Epithelial cell of esophagus (primary cell): ENCODE results near the gene GPC6.
A peak's percentile ranks its signal among the peaks of the same experiment; 100 is the strongest.

Source experiments
- DNase-seq: peaks from one replicate; pipeline ENCODE4 v3.0.0; 2010; ENCODE audit warnings: low read depth
- H3K4me3 ChIP-seq: 2 replicates; pipeline ENCODE4 v1.5.1; 2011; ENCODE audit warnings: mild to moderate bottlenecking, low read length, control low read depth
- TF ChIP-seq, protein P1 (sequence below): IDR thresholded peaks from 2 replicates; pipeline ENCODE4 v1.5.1; 2011; ENCODE audit warnings: low read depth, mild to moderate bottlenecking, low read length, control low read depth, inconsistent platforms; ENCODE audit not compliant: insufficient read depth; ENCODE audit errors: missing control alignments

GPC6 gene

GRCh38 chr13:93559718-93560117 lies 333.1 kb downstream of the GPC6 start:
- H3K4me3 ChIP-seq = no peak overlapping the region
- DNase-seq = peak; percentile 93
- TF ChIP-seq, protein P1, sequence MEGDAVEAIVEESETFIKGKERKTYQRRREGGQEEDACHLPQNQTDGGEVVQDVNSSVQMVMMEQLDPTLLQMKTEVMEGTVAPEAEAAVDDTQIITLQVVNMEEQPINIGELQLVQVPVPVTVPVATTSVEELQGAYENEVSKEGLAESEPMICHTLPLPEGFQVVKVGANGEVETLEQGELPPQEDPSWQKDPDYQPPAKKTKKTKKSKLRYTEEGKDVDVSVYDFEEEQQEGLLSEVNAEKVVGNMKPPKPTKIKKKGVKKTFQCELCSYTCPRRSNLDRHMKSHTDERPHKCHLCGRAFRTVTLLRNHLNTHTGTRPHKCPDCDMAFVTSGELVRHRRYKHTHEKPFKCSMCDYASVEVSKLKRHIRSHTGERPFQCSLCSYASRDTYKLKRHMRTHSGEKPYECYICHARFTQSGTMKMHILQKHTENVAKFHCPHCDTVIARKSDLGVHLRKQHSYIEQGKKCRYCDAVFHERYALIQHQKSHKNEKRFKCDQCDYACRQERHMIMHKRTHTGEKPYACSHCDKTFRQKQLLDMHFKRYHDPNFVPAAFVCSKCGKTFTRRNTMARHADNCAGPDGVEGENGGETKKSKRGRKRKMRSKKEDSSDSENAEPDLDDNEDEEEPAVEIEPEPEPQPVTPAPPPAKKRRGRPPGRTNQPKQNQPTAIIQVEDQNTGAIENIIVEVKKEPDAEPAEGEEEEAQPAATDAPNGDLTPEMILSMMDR = no peak

DNA sequence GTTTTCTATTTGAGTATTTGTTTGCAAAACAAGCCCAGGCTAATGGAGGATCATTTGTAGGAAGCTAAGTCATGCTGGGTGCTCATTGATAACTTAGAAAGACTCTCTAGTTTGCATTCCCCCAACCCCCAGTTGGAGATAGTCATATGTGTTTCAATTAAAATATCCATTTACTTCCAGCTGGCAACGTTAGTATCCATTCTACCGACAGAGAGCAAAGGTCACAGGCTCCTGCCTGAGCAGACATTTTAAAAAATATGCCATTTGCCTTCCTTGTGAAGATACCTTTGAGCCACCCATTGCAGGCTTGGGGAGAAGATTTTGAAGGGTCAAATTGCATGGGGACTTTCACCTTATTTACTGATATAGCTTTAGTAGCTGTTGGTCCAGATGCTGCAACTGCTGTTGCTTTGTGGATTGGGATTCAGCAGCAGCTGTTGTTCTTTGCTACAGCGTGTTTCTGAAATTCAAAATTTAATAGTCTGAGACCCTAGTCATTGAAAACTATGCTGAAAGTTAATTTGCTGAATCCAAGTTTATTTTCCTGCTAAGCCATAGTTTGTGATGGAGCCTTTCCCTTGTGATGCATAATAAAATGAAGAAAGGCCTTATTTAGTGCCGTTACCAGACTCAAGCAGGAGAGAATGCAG lies 335.1 kb downstream of the GPC6 start:
- no peak for DNase-seq
- no peak overlapping the region for H3K4me3 ChIP-seq
- TF ChIP-seq, protein P1 = no peak

- TF ChIP-seq, protein P1 = no peak
- H3K4me3 ChIP-seq = no peak overlapping the region
- peak; percentile 92 for DNase-seq
Measured at GRCh38 chr13:93562676-93563075, 336.1 kb downstream of the GPC6 start.

GRCh38 chr13:93577105-93577504 lies 350.5 kb downstream of the GPC6 start:
- DNase-seq = no peak
- H3K4me3 ChIP-seq = no peak overlapping the region
- TF ChIP-seq, protein P1 = no peak

DNA sequence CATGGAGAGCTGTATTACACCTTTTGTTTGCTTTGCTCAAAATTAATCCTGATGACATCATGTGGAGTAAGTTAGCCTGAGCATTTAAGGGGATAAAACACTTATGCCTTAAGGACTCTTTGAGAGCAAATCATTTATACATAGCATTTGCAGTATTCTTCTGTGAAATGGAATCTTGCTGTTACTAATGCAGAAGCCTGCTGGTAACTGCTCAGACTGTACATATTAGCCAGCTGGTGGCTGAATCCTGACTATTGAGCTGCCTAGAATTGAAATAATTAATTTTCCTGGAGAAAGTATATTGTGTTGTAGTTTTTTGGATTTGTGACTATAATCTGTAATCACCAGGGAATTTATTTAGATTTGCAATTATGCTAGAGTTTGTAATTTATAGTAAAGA lies 363.2 kb downstream of the GPC6 start:
- TF ChIP-seq, protein P1 = no peak
- no peak for DNase-seq
- H3K4me3 ChIP-seq = no peak overlapping the region

DNA sequence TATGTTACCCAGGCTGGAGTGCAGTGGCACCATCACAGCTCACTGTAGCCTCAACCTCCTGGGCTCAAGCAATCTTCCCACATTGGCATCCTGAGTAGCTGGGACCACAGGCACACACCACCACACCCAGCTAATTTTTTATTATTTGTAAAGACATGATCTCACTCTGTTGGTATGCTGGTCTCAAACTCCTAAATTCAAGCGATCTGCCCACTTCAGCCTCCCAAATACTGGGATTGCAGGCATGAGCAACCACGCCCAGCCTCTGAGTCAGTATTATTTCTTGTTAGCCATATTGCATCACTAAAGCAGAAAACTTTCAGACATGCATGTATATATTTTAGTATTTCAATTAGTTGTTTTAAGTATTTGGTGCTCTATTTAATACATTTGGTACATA lies 376.4 kb downstream of the GPC6 start:
- H3K4me3 ChIP-seq = no peak overlapping the region
- TF ChIP-seq, protein P1 = no peak
- peak; percentile 91 for DNase-seq

GRCh38 chr13:93614776-93615175 lies 388.2 kb downstream of the GPC6 start:
- H3K4me3 ChIP-seq = no peak overlapping the region
- no peak for DNase-seq
- TF ChIP-seq, protein P1 = no peak
